ENCODE results near the gene F11R.
"Not testable (repeated sequence)": the region's sequence is repeated elsewhere in the genome, so short reads cannot be mapped to it uniquely, and the experiment has no call there.

The F11R gene

DNA sequence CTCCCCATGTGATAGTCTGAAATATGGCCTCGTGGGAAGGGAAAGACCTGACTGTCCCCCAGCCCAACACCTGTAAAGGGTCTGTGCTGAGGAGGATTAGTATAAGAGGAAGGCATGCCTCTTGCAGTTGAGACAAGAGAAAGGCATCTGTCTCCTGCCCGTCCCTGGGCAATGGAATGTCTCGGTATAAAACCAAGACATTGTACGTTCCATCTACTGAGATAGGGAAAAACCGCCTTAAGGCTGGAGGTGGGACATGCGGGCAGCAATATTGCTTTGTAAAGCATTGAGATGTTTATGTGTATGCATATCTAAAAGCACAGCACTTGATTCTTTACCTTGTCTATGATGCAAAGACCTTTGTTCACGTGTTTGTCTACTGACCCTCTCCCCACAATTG is 3.8 kb downstream of the F11R start:
- H3K27ac ChIP-seq (ENCODE audit: low read depth, low read length), result peak overlapping the region; percentile 94
- peaks cover 3 to 65% (median 64%) of the 10 kb centered on the region in 5 donors for H3K4me1 ChIP-seq (ENCODE audit: control insufficient read depth in 5 of 5, insufficient read depth in 5 of 5, low read length in 5 of 5)
- H3K9me3 ChIP-seq (ENCODE audit: control insufficient read depth in 5 of 5, low read length in 5 of 5); H3K36me3 ChIP-seq (ENCODE audit: control insufficient read depth in 5 of 5, insufficient read depth in 5 of 5, low read length in 5 of 5); H3K27me3 ChIP-seq (ENCODE audit: control insufficient read depth in 5 of 5, insufficient read depth in 4 of 5, low read length in 5 of 5); H3K9ac ChIP-seq (ENCODE audit: low read length in 5 of 5); H3K4me3 ChIP-seq (ENCODE audit: low read depth in 1 of 5, low read length in 5 of 5): not testable (repeated sequence)

DNA sequence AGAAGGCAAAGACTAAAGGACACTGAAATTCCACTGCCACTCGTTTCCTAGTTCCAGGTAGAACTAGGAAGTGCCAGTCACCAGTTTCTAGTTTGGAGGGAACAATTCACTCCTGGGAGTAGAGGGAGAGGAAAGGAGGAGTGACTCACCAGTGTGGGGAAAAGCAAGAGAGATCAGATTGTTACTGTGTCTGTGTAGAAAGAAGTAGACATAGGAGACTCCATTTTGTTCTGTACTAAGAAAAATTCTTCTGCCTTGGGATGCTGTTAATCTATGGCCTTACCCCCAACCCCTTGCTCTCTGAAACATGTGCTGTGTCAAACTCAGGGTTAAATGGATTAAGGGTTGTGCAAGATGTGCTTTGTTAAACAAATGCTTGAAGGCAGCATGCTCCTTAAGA is 4.3 kb downstream of the F11R start:
- H3K36me3 ChIP-seq (ENCODE audit: control insufficient read depth in 5 of 5, insufficient read depth in 5 of 5, low read length in 5 of 5); H3K9me3 ChIP-seq (ENCODE audit: control insufficient read depth in 5 of 5, low read length in 5 of 5); H3K4me3 ChIP-seq (ENCODE audit: low read depth in 1 of 5, low read length in 5 of 5); H3K27ac ChIP-seq (ENCODE audit: low read depth, low read length); H3K9ac ChIP-seq (ENCODE audit: low read length in 5 of 5); H3K27me3 ChIP-seq (ENCODE audit: control insufficient read depth in 5 of 5, insufficient read depth in 4 of 5, low read length in 5 of 5): not testable (repeated sequence)
- peaks cover 3 to 66% (median 63%) of the 10 kb centered on the region in 5 donors for H3K4me1 ChIP-seq (ENCODE audit: control insufficient read depth in 5 of 5, insufficient read depth in 5 of 5, low read length in 5 of 5)

DNA sequence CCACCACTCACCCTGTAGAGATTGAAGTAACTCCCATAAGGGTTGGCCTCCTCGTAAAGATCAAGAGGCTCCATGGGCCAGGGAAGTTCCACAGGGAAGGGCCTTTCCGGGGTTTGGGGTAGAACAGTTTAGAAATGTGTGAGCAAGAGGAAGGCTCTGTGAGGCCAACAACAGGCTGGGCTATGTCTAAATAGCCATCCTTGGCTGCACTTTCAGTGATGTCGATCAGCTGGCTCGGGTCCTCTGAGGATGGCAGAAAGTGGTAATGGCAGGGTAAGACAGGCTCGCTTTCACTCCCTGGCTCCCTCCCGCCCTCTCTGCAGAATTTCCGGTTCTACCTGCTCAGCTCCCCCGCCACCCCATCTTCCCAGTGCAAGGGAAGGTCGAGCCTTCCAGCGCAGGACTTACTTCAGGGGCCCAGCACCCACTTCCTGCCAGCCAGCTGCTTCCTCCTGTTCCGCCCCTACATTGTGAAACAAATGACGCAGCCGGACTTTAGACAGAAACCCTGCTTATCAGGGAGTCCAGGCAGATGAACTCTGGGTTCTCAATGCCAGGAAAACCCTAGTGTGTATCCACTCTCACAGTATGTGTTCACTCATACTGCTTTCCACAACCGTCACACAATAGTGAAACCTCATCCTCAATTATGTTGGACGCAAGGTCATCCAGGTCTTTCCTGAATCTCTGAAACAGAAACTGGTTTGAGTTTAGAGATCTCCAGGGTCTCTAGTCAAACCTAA is 7.3 kb downstream of the F11R start:
- H3K36me3 ChIP-seq (ENCODE audit: control insufficient read depth in 5 of 5, insufficient read depth in 5 of 5, low read length in 5 of 5), result no peaks in the 10 kb centered on the region
- peak overlapping the region; percentile 87 for H3K27ac ChIP-seq (ENCODE audit: low read depth, low read length)
- no peaks in the 10 kb centered on the region for H3K27me3 ChIP-seq (ENCODE audit: control insufficient read depth in 5 of 5, insufficient read depth in 4 of 5, low read length in 5 of 5)
- peak overlapping the region; percentile 39 to 79 (median 65) for H3K9ac ChIP-seq (ENCODE audit: low read length in 5 of 5)
- H3K9me3 ChIP-seq (ENCODE audit: control insufficient read depth in 5 of 5, low read length in 5 of 5), result no peaks in the 10 kb centered on the region
- peak overlapping the region; percentile 39 to 65 (median 62) for H3K4me3 ChIP-seq (ENCODE audit: low read depth in 1 of 5, low read length in 5 of 5)
- peaks cover 4 to 51% (median 44%) of the 10 kb centered on the region in 5 donors for H3K4me1 ChIP-seq (ENCODE audit: control insufficient read depth in 5 of 5, insufficient read depth in 5 of 5, low read length in 5 of 5)

DNA sequence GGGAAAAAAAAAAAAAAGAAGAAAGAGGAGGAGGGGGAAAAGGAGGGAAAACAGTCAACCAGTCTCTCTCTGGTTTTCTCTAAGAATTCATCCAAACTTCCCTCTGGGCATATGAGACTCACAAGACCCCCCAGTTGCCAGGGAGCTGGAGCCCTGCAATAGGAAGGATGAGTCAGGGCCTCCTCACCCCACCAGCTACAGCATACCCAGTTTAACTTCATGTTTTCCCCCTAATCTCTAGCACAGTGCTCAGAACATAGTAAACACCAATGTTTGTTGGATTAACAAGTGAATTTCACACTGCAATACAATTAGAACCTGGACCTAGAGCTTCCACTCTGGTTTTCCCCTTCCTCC is 7.8 kb downstream of the F11R start:
- peak overlapping the region; percentile 87 for H3K27ac ChIP-seq (ENCODE audit: low read depth, low read length)
- peak overlapping the region in 4 of 5 donors; percentile 39 to 65 (median 63) for H3K4me3 ChIP-seq (ENCODE audit: low read depth in 1 of 5, low read length in 5 of 5)
- H3K9me3 ChIP-seq (ENCODE audit: control insufficient read depth in 5 of 5, low read length in 5 of 5), result no peaks in the 10 kb centered on the region
- no peaks in the 10 kb centered on the region for H3K36me3 ChIP-seq (ENCODE audit: control insufficient read depth in 5 of 5, insufficient read depth in 5 of 5, low read length in 5 of 5)
- H3K9ac ChIP-seq (ENCODE audit: low read length in 5 of 5), result peak overlapping the region; percentile 3 to 79 (median 65)
- H3K4me1 ChIP-seq (ENCODE audit: control insufficient read depth in 5 of 5, insufficient read depth in 5 of 5, low read length in 5 of 5), result peaks cover 2 to 49% (median 43%) of the 10 kb centered on the region in 5 donors
- no peaks in the 10 kb centered on the region for H3K27me3 ChIP-seq (ENCODE audit: control insufficient read depth in 5 of 5, insufficient read depth in 4 of 5, low read length in 5 of 5)

DNA sequence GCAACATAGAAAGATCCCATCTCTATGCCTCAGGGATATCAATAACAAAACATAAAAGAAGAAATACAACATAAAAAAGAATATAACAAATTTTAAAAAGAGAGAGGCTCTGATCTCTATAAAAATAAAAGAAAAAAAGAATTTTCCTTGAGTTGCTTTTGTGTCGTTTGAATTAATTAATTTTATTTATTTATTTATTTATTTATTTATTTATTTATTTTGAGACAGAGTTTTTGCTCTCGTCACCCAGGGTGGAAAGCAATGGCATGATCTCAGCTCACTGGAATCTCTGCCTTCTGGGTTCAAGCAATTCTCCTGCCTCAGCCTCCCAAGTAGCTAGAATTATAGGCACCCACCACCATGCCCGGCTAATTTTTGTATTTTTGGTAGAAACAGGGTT is 8.5 kb downstream of the F11R start:
- Histone ChIP-seq H3K9me3 (ENCODE audit: control insufficient read depth in 5 of 5, low read length in 5 of 5) (no peaks in the 10 kb centered on the region), H3K36me3 (ENCODE audit: control insufficient read depth in 5 of 5, insufficient read depth in 5 of 5, low read length in 5 of 5) (no peaks in the 10 kb centered on the region), H3K4me3 (ENCODE audit: low read depth in 1 of 5, low read length in 5 of 5) (no peak overlapping the region), H3K4me1 (ENCODE audit: control insufficient read depth in 5 of 5, insufficient read depth in 5 of 5, low read length in 5 of 5) (peaks cover 2 to 43% (median 36%) of the 10 kb centered on the region in 5 donors), H3K9ac (ENCODE audit: low read length in 5 of 5) (peak overlapping the region in 2 of 5 donors; percentile 56 to 76), H3K27ac (ENCODE audit: low read depth, low read length) (peak overlapping the region; percentile 87), H3K27me3 (ENCODE audit: control insufficient read depth in 5 of 5, insufficient read depth in 4 of 5, low read length in 5 of 5) (no peaks in the 10 kb centered on the region)

DNA sequence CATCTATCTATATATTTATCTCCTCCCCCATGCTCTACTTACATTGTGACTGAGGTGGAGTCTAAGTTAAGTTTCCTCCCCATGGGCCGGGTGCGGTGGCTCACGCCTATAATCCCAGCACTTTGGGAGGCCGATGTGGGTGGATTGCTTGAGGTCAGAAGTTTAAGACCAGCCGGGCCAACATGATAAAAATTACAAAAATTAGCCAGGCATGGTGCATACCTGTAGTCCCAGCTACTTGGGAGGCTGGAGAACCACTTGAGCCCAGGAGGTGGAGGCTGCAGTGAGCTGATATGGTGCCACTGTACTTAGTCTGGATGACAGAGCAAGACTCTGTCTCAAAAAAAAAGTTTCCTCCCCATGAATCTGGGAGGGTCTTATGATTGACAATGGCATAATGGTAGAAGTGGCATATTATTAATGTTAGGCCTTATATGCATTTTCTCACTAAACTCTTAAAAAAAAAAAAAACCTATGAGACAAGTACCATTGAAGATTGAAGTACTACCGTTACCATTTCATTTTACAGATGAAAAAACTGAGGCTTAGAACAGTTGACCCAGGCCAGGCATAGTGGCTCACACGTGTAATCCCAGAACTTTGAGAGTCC is 11.2 kb downstream of the F11R start:
- H3K36me3 ChIP-seq (ENCODE audit: control insufficient read depth in 5 of 5, insufficient read depth in 5 of 5, low read length in 5 of 5), result no peaks in the 10 kb centered on the region
- no peak overlapping the region for H3K4me3 ChIP-seq (ENCODE audit: low read depth in 1 of 5, low read length in 5 of 5)
- H3K4me1 ChIP-seq (ENCODE audit: control insufficient read depth in 5 of 5, insufficient read depth in 5 of 5, low read length in 5 of 5), result peaks cover 2 to 41% (median 39%) of the 10 kb centered on the region in 5 donors
- H3K27me3 ChIP-seq (ENCODE audit: control insufficient read depth in 5 of 5, insufficient read depth in 4 of 5, low read length in 5 of 5), result no peaks in the 10 kb centered on the region
- H3K27ac ChIP-seq (ENCODE audit: low read depth, low read length), result peak overlapping the region; percentile 50
- no peaks in the 10 kb centered on the region for H3K9me3 ChIP-seq (ENCODE audit: control insufficient read depth in 5 of 5, low read length in 5 of 5)
- H3K9ac ChIP-seq (ENCODE audit: low read length in 5 of 5), result no peak overlapping the region

DNA sequence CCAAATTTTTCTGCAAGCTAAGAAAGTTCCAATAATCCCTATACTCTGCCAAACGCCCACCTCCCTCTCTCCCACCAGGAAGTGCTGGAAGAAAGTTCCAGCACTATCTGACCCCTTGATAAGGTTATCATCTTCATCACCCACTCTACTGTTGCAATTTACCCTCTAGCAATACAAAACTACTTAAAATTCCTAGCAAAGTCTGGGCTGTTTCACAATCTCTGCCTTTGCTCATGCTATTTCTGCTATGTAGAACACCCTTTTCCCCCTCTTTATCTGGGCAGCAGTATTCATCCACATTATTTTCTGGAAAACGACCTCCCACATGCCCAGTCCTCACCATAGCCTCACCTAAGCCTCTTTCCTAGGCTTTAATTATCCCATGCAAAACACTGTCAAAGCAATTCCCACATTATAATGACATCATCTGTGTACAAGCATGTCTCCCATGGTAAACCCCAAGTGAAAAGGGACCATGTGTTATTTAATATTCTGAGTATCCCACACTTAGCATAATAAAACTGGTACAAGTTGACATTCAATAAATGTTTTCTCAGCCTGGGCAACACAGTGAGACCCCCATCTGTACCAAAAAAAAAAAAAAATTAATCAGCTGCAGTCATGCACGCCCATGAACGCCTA is 12.0 kb downstream of the F11R start:
- Histone ChIP-seq H3K9me3 (ENCODE audit: control insufficient read depth in 5 of 5, low read length in 5 of 5) (no peaks in the 10 kb centered on the region), H3K9ac (ENCODE audit: low read length in 5 of 5) (no peak overlapping the region), H3K27ac (ENCODE audit: low read depth, low read length) (peak overlapping the region; percentile 50), H3K4me3 (ENCODE audit: low read depth in 1 of 5, low read length in 5 of 5) (no peak overlapping the region), H3K4me1 (ENCODE audit: control insufficient read depth in 5 of 5, insufficient read depth in 5 of 5, low read length in 5 of 5) (peaks cover 2 to 36% (median 33%) of the 10 kb centered on the region in 5 donors), H3K27me3 (ENCODE audit: control insufficient read depth in 5 of 5, insufficient read depth in 4 of 5, low read length in 5 of 5) (no peaks in the 10 kb centered on the region), H3K36me3 (ENCODE audit: control insufficient read depth in 5 of 5, insufficient read depth in 5 of 5, low read length in 5 of 5) (no peaks in the 10 kb centered on the region)

DNA sequence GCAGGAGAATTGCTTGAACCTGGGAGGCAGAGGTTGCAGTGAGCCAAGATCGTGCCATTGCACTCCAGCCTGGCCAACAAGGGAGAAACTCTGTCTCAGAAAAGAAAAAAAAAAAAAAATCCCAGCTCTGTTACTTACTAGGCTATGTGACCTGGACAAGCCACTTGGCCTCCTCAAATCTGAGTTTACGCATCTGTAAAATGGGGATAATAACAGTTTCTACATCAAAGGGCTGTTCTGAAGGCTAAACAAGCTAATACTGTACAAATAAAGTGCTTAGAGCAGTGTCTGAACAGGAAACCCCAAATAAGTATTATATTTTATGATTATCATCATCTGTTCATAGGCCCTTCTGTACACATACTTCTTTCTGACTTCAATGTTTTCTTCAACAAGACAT is 13.6 kb downstream of the F11R start:
- Histone ChIP-seq H3K4me1 (ENCODE audit: control insufficient read depth in 5 of 5, insufficient read depth in 5 of 5, low read length in 5 of 5) (peaks cover 2 to 22% (median 19%) of the 10 kb centered on the region in 5 donors), H3K9me3 (ENCODE audit: control insufficient read depth in 5 of 5, low read length in 5 of 5) (no peaks in the 10 kb centered on the region), H3K4me3 (ENCODE audit: low read depth in 1 of 5, low read length in 5 of 5) (no peak overlapping the region), H3K36me3 (ENCODE audit: control insufficient read depth in 5 of 5, insufficient read depth in 5 of 5, low read length in 5 of 5) (no peaks in the 10 kb centered on the region), H3K27me3 (ENCODE audit: control insufficient read depth in 5 of 5, insufficient read depth in 4 of 5, low read length in 5 of 5) (no peaks in the 10 kb centered on the region), H3K9ac (ENCODE audit: low read length in 5 of 5) (no peak overlapping the region), H3K27ac (ENCODE audit: low read depth, low read length) (no peak overlapping the region)

DNA sequence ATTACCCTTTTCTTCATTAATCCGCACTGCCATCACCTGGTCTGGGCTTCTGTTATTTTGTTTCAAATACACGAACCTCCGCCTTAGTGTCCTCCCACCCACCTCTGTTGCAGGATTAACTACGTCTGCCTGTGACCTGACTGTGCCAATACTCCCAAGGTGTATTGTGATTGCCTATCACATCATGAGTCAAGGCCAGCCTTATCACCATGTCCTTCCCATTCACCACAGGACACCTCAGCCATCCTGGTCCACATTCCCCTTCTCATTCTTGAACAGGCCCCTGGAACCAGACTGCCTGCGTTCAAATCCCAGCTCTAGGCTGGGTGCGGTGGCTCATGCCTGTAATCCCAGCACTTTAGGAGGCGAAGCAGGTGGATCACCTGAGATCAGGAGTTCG is 14.4 kb downstream of the F11R start:
- Histone ChIP-seq H3K4me3 (ENCODE audit: low read depth in 1 of 5, low read length in 5 of 5) (no peak overlapping the region), H3K27me3 (ENCODE audit: control insufficient read depth in 5 of 5, insufficient read depth in 4 of 5, low read length in 5 of 5) (no peaks in the 10 kb centered on the region), H3K9me3 (ENCODE audit: control insufficient read depth in 5 of 5, low read length in 5 of 5) (no peaks in the 10 kb centered on the region), H3K9ac (ENCODE audit: low read length in 5 of 5) (no peak overlapping the region), H3K36me3 (ENCODE audit: control insufficient read depth in 5 of 5, insufficient read depth in 5 of 5, low read length in 5 of 5) (no peaks in the 10 kb centered on the region), H3K4me1 (ENCODE audit: control insufficient read depth in 5 of 5, insufficient read depth in 5 of 5, low read length in 5 of 5) (peaks cover 2 to 23% (median 14%) of the 10 kb centered on the region in 5 donors), H3K27ac (ENCODE audit: low read depth, low read length) (no peak overlapping the region)

DNA sequence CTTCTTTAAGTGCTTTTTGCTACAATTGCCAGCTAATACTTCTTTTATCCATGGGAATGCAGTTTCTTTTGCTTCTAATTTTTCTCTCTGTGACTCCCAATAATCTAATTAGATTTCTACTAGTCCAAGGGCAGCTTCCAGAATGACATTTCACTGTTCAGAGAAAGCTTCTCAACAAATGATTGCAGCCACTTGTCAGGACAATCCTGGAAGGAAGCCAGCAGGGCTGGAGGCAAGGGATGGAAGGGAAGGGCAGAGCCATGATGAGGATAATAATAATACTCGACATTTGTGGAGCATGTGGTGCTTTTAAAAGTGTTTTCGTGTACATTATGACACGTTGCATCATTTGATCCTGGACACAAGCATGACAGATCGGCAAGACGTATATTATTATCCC is 19.4 kb downstream of the F11R start:
- no peaks in the 10 kb centered on the region for H3K9me3 ChIP-seq (ENCODE audit: control insufficient read depth in 5 of 5, low read length in 5 of 5)
- H3K27ac ChIP-seq (ENCODE audit: low read depth, low read length), result no peak overlapping the region
- no peaks in the 10 kb centered on the region for H3K27me3 ChIP-seq (ENCODE audit: control insufficient read depth in 5 of 5, insufficient read depth in 4 of 5, low read length in 5 of 5)
- no peak overlapping the region for H3K4me3 ChIP-seq (ENCODE audit: low read depth in 1 of 5, low read length in 5 of 5)
- H3K36me3 ChIP-seq (ENCODE audit: control insufficient read depth in 5 of 5, insufficient read depth in 5 of 5, low read length in 5 of 5), result peaks cover 0 to 31% (median 28%) of the 10 kb centered on the region in 5 donors
- H3K4me1 ChIP-seq (ENCODE audit: control insufficient read depth in 5 of 5, insufficient read depth in 5 of 5, low read length in 5 of 5), result peaks cover 2 to 18% (median 13%) of the 10 kb centered on the region in 5 donors
- no peak overlapping the region for H3K9ac ChIP-seq (ENCODE audit: low read length in 5 of 5)
